ENCODE measurements around the gene HINFP. TPM values are rescaled to one million over a fixed set of nuclear protein-coding genes. Genes with fewer than 3 reads are reported as not detected.

The HINFP gene
- total and polyA plus RNA-seq, 9 of the 15 experiments (the other 6 are each of a cell fraction or from before 2014, with no cell fraction given), result 13.8 to 34.1 (median 22.5) TPM

DNA sequence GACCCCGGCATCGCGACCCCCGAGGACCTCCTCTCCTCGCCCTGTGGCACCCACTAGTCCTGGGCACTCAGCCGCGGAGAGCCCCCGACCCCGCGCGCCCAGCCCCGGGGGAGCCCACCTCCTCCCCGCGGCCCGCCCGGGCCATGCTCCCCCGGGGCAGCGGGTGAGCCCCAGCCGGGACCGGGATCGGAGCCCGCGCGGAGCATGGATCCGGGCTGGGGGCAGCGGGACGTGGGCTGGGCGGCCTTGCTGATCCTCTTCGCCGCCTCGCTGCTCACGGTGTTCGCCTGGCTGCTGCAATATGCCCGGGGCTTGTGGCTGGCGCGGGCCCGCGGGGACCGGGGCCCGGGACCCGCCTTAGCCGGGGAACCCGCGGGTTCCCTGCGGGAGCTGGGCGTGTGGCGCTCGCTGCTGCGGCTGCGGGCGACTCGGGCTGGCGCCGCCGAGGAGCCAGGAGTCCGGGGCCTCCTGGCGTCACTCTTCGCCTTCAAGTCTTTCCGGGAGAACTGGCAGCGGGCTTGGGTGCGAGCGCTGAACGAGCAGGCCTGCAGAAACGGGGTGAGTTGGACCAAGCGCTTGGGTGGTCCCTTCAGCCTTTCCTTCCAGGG lies 13.7 kb upstream of the HINFP start:
- Histone ChIP-seq H3K9me3 (replicated peaks; ENCODE audit: control insufficient read depth, insufficient read depth, low read depth, low read length) (no peaks in the 10 kb centered on the region), H3K36me3 (ENCODE audit: control insufficient read depth, insufficient read depth, low read length) (peaks cover 39% of the 10 kb centered on the region; the same call in 2 of the 3 replicates), H3K9ac (ENCODE audit: insufficient read depth in 1 of 2, low read depth in 2 of 2, low read length in 2 of 2) (peak overlapping the region; percentile 71 to 94), H3K9me1 (ENCODE audit: control insufficient read depth, insufficient read depth, low read length) (no peaks in the 10 kb centered on the region), H3K27me3 (ENCODE audit: control insufficient read depth in 2 of 2, insufficient read depth in 2 of 2, low read length in 2 of 2) (no peaks in the 10 kb centered on the region), H3K27ac (ENCODE audit: extremely low read depth, low read depth, low read length) (peak overlapping the region; percentile 83), H4K20me1 (replicated peaks; ENCODE audit: control insufficient read depth, insufficient read depth, low read length) (peaks cover 18% of the 10 kb centered on the region), H3K4me3 (peak overlapping the region; percentile 94), H2AFZ (ENCODE audit: low read depth, low read length) (peak overlapping the region; percentile 64), H3K4me1 (replicated peaks in 1 of 2; ENCODE audit: control insufficient read depth in 2 of 2, insufficient read depth in 2 of 2, low read length in 2 of 2) (peaks cover 39 to 43% of the 10 kb centered on the region in 2 experiments), H3K79me2 (ENCODE audit: control insufficient read depth, insufficient read depth, low read length) (peaks cover 44% of the 10 kb centered on the region), H3K4me2 (ENCODE audit: insufficient read depth, low read length) (peak overlapping the region; percentile 99)
- in situ Hi-C loops (cut with MboI), result no loop called here
- ChIA-PET POLR2A (interaction anchor here (0.6 to 5.8 kb wide), 17 partner anchors 11 to 267 kb away, joined by 3 to 75 read pairs (median 4); partner anchors contain the start of genes HMBS, RPS25 and TRAPPC4), CTCF (ENCODE audit: low intra/inter-chr PET ratio) (interaction anchor here (1.0 kb wide), 1 partner anchor 216 kb away, joined by 3 read pairs; no protein-coding TSS in a partner anchor)
- FAIRE-seq, result no peak
- no TSS peak for BruUV-seq (replicated peaks)
- DNase-seq (ENCODE audit: extremely low read depth in 1 of 4, low spot score in 3 of 4), result peak in 2 of 4 experiments; percentile 16 to 41
- peak; percentile 33 for ATAC-seq
- intact Hi-C loops (cut with micrococcal nuclease), result loop anchor here (5.0 kb wide), 1 partner anchor 270 kb away; no protein-coding TSS in a partner anchor
- under 1% methylated on average over 40 of the region's 65 CpGs for WGBS (ENCODE audit: insufficient coverage, low coverage, missing lambda C conversion rate)
- TF ChIP-seq ZNF282 (CRISPR knock-in tag; IDR thresholded peaks at IDR 0.05) (no peak), NR2F6 (CRISPR knock-in tag; IDR thresholded peaks at IDR 0.05) (no peak), MCM3 (IDR thresholded peaks at IDR 0.05) (no peak), FOXA3 (CRISPR knock-in tag; conservative IDR thresholded peaks at IDR 0.05 in 1 of 2, IDR thresholded peaks at IDR 0.05 in 1 of 2) (0 out of 4 replicates have a peak, but pooled peaks of 1 of the 2 experiments have one; percentile 38), CCNT2 (IDR thresholded peaks at IDR 0.05; ENCODE audit: borderline replicate concordance, extremely low read depth, insufficient read length, low read depth, low read length) (peak; percentile 30), TGIF2 (CRISPR knock-in tag; IDR thresholded peaks at IDR 0.05) (0 out of 2 replicates have a peak, but pooled peaks have one; percentile 70), GATAD2A (IDR thresholded peaks at IDR 0.05) (no peak), MED1 (CRISPR knock-in tag; IDR thresholded peaks at IDR 0.05; ENCODE audit: borderline replicate concordance) (no peak), ZC3H4 (CRISPR knock-in tag; IDR thresholded peaks at IDR 0.05; ENCODE audit: borderline replicate concordance) (peak; percentile 67; the same call in 1 of the 2 replicates), CHD1 (IDR thresholded peaks at IDR 0.05; ENCODE audit: low read length) (peak; percentile 68), ZNF253 (CRISPR knock-in tag; conservative IDR thresholded peaks at IDR 0.05) (no peak), XRCC5 (IDR thresholded peaks at IDR 0.05; ENCODE audit: low read depth, low read length) (no peak)
- TF ChIP-seq, protein P1, sequence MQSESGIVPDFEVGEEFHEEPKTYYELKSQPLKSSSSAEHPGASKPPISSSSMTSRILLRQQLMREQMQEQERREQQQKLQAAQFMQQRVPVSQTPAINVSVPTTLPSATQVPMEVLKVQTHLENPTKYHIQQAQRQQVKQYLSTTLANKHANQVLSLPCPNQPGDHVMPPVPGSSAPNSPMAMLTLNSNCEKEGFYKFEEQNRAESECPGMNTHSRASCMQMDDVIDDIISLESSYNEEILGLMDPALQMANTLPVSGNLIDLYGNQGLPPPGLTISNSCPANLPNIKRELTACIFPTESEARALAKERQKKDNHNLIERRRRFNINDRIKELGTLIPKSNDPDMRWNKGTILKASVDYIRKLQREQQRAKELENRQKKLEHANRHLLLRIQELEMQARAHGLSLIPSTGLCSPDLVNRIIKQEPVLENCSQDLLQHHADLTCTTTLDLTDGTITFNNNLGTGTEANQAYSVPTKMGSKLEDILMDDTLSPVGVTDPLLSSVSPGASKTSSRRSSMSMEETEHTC (IDR thresholded peaks at IDR 0.05), result no peak
- TF ChIP-seq, protein P2, sequence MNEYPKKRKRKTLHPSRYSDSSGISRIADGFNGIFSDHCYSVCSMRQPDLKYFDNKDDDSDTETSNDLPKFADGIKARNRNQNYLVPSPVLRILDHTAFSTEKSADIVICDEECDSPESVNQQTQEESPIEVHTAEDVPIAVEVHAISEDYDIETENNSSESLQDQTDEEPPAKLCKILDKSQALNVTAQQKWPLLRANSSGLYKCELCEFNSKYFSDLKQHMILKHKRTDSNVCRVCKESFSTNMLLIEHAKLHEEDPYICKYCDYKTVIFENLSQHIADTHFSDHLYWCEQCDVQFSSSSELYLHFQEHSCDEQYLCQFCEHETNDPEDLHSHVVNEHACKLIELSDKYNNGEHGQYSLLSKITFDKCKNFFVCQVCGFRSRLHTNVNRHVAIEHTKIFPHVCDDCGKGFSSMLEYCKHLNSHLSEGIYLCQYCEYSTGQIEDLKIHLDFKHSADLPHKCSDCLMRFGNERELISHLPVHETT (CRISPR knock-in tag; conservative IDR thresholded peaks at IDR 0.05 in 1 of 2, IDR thresholded peaks at IDR 0.05 in 1 of 2), result no peak; a peak in 1 of 4 replicates
- TF ChIP-seq, protein P3, sequence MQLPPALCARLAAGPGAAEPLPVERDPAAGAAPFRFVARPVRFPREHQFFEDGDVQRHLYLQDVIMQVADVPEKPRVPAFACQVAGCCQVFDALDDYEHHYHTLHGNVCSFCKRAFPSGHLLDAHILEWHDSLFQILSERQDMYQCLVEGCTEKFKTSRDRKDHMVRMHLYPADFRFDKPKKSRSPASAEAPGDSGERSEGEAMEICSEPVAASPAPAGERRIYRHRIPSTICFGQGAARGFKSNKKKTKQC (CRISPR knock-in tag; IDR thresholded peaks at IDR 0.05), result peak; percentile 18; the same call in 1 of the 2 replicates
- TF ChIP-seq, protein P4, sequence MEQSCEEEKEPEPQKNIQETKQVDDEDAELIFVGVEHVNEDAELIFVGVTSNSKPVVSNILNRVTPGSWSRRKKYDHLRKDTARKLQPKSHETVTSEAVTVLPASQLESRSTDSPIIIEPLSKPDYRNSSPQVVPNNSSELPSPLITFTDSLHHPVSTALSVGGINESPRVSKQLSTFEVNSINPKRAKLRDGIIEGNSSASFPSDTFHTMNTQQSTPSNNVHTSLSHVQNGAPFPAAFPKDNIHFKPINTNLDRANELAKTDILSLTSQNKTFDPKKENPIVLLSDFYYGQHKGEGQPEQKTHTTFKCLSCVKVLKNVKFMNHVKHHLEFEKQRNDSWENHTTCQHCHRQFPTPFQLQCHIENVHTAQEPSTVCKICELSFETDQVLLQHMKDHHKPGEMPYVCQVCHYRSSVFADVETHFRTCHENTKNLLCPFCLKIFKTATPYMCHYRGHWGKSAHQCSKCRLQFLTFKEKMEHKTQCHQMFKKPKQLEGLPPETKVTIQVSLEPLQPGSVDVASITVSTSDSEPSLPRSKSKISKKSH (CRISPR knock-in tag; IDR thresholded peaks at IDR 0.05), result no peak
